Lower lobe of right lung (tissue), 2 donors: ENCODE data around the gene BAZ2B. TPM values are rescaled to one million over a fixed set of nuclear protein-coding genes. Genes with fewer than 3 reads are reported as not detected.

Source experiments
- ATAC-seq, 2 donors: fragments of 200-7000 bp; cut with Tn5 transposase; one replicate each; pipeline ENCODE4 v1.9.1; 2020 to 2022; ENCODE audit warnings: mild to moderate bottlenecking in 2 of 2, moderate library complexity in 2 of 2
- DNase-seq: peaks from one replicate; pipeline ENCODE4 v3.0.0-alpha.2; 2020
- H3K27ac ChIP-seq: fragments of 200-600 bp; one replicate; pipeline ENCODE4 v1.8.0; 2022
- H3K27me3 ChIP-seq: fragments of 200-600 bp; one replicate; pipeline ENCODE4 v1.8.0; 2022; ENCODE audit warnings: low read depth
- H3K36me3 ChIP-seq: fragments of 200-600 bp; one replicate; pipeline ENCODE4 v1.8.0; 2022; ENCODE audit warnings: mild to moderate bottlenecking
- H3K4me1 ChIP-seq: fragments of 200-600 bp; one replicate; pipeline ENCODE4 v1.8.0; 2022
- H3K4me3 ChIP-seq: fragments of 200-600 bp; one replicate; pipeline ENCODE4 v1.8.0; 2022; ENCODE audit warnings: mild to moderate bottlenecking
- H3K9me3 ChIP-seq: fragments of 200-600 bp; one replicate; pipeline ENCODE4 v1.8.0; 2022
- intact Hi-C: fragments of 100-400 bp; cut with DNase I; formaldehyde crosslinking; loops from one replicate; pipeline ENCODE4 v1.11.0; 2022
- total RNA-seq: library from RNA; stranded (reverse); fragmentation: NEBNext Ultra II Directional; extraction: Animal tissue kit (Norgen Biotek cat#: 25700); gene quantifications from one replicate; pipeline ENCODE4 v1.2.1, GENCODE V29; 2021
- TF ChIP-seq, protein P1 (sequence below): fragments of 200-600 bp; IDR thresholded peaks from one replicate; pipeline ENCODE4 v1.8.0; 2022; ENCODE audit warnings: antibody characterized with exemption, mild to moderate bottlenecking
- donor health status: DM: no; HTN: yes; CAD: no; lungs with severe emphysema.

The BAZ2B gene
- total RNA-seq, 1 donor from 2014 or later, result 97.4 TPM

DNA sequence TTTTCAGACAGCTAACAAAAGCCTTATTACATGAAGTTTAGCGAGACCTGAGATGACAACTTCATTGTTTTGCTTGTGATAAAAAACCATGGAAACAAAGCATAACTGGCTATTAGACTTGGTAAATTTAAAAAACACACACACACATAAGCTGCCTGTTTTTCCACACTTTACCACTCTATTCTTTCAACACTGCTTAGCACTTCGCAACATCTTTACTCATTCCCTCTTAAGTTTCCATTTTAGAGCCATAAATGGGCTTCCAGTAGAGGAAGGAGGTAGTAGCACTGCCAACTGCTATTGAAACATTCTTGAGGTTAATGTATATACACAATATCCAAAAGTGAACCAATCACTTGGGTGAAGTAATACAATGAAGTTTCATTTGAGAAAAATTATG is 54.1 kb downstream of the BAZ2B start:
- no peaks in the 10 kb centered on the region for H3K27me3 ChIP-seq
- H3K4me3 ChIP-seq, result no peak overlapping the region
- no peaks in the 10 kb centered on the region for H3K9me3 ChIP-seq
- TF ChIP-seq, protein P1, sequence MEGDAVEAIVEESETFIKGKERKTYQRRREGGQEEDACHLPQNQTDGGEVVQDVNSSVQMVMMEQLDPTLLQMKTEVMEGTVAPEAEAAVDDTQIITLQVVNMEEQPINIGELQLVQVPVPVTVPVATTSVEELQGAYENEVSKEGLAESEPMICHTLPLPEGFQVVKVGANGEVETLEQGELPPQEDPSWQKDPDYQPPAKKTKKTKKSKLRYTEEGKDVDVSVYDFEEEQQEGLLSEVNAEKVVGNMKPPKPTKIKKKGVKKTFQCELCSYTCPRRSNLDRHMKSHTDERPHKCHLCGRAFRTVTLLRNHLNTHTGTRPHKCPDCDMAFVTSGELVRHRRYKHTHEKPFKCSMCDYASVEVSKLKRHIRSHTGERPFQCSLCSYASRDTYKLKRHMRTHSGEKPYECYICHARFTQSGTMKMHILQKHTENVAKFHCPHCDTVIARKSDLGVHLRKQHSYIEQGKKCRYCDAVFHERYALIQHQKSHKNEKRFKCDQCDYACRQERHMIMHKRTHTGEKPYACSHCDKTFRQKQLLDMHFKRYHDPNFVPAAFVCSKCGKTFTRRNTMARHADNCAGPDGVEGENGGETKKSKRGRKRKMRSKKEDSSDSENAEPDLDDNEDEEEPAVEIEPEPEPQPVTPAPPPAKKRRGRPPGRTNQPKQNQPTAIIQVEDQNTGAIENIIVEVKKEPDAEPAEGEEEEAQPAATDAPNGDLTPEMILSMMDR, result no peak
- no peaks in the 10 kb centered on the region for H3K4me1 ChIP-seq
- ATAC-seq (peak; percentile 42 to 59), DNase-seq (no peak)
- intact Hi-C loops, result no loop called here
- no peaks in the 10 kb centered on the region for H3K36me3 ChIP-seq
- H3K27ac ChIP-seq, result no peak overlapping the region

GRCh38 chr2:159561786-159562185 is 54.6 kb downstream of the BAZ2B start:
- H3K9me3 ChIP-seq, result no peaks in the 10 kb centered on the region
- H3K27me3 ChIP-seq, result no peaks in the 10 kb centered on the region
- ATAC-seq (no peak), DNase-seq (no peak)
- no peak overlapping the region for H3K27ac ChIP-seq
- TF ChIP-seq, protein P1, result no peak
- no peaks in the 10 kb centered on the region for H3K36me3 ChIP-seq
- H3K4me1 ChIP-seq, result no peaks in the 10 kb centered on the region
- intact Hi-C loops, result no loop called here
- no peak overlapping the region for H3K4me3 ChIP-seq

DNA sequence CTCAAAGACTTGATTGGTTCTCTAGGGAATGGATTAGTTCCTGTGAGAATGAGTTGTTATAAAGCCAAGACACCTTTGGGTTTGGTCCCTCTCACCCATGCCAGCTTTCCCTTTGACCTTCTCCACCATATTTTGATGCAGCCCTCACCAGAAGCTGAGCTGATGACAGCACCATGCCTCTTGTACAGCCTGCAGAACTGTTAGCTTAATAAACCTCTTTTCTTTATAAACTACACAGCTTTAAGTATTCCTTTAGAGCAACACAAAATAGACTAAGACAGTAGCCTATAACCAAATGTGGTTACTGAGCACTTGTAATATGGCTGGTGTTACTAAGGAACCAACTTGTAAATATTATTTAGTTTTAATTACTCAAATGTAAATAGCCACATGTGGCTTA is 55.1 kb downstream of the BAZ2B start:
- Histone ChIP-seq H3K4me1 (no peaks in the 10 kb centered on the region), H3K27me3 (no peaks in the 10 kb centered on the region), H3K27ac (no peak overlapping the region), H3K36me3 (no peaks in the 10 kb centered on the region), H3K4me3 (no peak overlapping the region), H3K9me3 (no peaks in the 10 kb centered on the region)
- DNase-seq (no peak), ATAC-seq (no peak)
- intact Hi-C loops, result no loop called here
- TF ChIP-seq, protein P1, result no peak

DNA sequence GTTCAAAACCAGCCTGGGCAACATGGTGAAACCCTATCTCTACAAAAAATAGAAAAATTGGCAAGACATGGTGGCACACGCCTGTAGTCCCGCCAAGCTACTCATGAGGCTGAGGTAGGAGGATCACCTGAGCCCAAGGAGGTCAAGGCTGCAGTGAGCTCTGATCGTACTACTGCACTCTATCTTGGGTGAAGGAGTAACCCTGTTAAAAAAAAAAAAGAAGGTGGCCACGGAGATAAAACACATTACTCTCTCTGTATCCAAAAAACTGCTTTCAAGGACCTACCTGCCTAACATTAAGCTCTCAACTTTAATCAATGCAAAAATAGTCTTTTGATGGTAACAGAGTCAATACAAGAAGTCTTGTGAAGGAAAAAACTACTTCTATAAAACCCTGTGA is 57.3 kb downstream of the BAZ2B start:
- H3K4me1 ChIP-seq, result no peaks in the 10 kb centered on the region
- no peaks in the 10 kb centered on the region for H3K27me3 ChIP-seq
- no peak for DNase-seq
- no peaks in the 10 kb centered on the region for H3K9me3 ChIP-seq
- H3K27ac ChIP-seq, result no peak overlapping the region
- no peak for ATAC-seq
- intact Hi-C loops, result no loop called here
- no peaks in the 10 kb centered on the region for H3K36me3 ChIP-seq
- no peak overlapping the region for H3K4me3 ChIP-seq
- TF ChIP-seq, protein P1, result no peak

DNA sequence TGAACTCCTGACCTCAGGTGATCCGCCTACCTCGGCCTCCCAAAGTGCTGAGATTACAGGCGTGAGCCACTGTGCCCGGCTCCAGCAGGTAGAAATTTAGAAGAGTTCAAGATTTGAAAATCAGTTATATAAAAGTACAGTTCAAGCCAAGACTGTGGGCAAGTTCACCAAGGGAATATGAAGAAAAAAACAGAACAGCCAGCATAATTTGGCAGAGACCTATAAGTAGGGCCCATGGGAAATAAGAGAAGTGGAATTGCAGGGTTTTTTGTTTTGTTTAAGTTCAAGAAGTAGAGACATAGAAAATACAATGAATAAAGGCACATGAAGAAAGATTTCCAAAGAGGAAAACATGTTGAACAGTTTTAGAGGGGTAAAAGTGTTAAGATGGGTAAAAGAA is 57.9 kb downstream of the BAZ2B start:
- no peak for DNase-seq
- Histone ChIP-seq H3K36me3 (no peaks in the 10 kb centered on the region), H3K27ac (no peak overlapping the region), H3K4me3 (no peak overlapping the region), H3K9me3 (no peaks in the 10 kb centered on the region), H3K4me1 (no peaks in the 10 kb centered on the region), H3K27me3 (no peaks in the 10 kb centered on the region)
- ATAC-seq, result no peak
- TF ChIP-seq, protein P1, result no peak
- intact Hi-C loops, result no loop called here
